DOHH2 (cell line): ENCODE measurements around the gene NR1H2.

Source experiments
- H3F3A ChIP-seq: fragments of 200-600 bp; sonication (generic), shearing (Covaris generic); 2 replicates; pipeline ENCODE4 v1.6.0; 2016; ENCODE audit warnings: antibody characterized with exemption, mild to moderate bottlenecking; ENCODE audit not compliant: control insufficient read depth, insufficient read depth
- H3K27ac ChIP-seq: fragments of 200-600 bp; sonication (generic); 2 replicates; pipeline ENCODE4 v1.5.1; 2014; ENCODE audit warnings: low read depth, mild to moderate bottlenecking, low read length, moderate library complexity
- H3K27me3 ChIP-seq: fragments of 200-600 bp; sonication (generic); 2 replicates; pipeline ENCODE4 v1.6.1; 2014; ENCODE audit warnings: mild to moderate bottlenecking, low read length, mixed read lengths; ENCODE audit not compliant: control insufficient read depth
- H3K36me3 ChIP-seq: fragments of 200-600 bp; sonication (generic); 2 replicates; pipeline ENCODE4 v1.6.1; 2014; ENCODE audit warnings: mild to moderate bottlenecking, low read length, moderate library complexity, mixed read lengths; ENCODE audit not compliant: control insufficient read depth
- H3K4me1 ChIP-seq: fragments of 200-600 bp; sonication (generic); 2 replicates; pipeline ENCODE4 v1.6.1; 2014; ENCODE audit warnings: mild to moderate bottlenecking, low read length, mixed read lengths; ENCODE audit not compliant: control insufficient read depth
- H3K4me2 ChIP-seq: fragments of 200-600 bp; sonication (generic); 2 replicates; pipeline ENCODE4 v1.6.0; 2014; ENCODE audit warnings: mild to moderate bottlenecking, low read length, moderate library complexity
- H3K4me3 ChIP-seq: fragments of 200-600 bp; sonication (generic); 2 replicates; pipeline ENCODE4 v1.5.1; 2014; ENCODE audit warnings: mild to moderate bottlenecking, low read length, mixed read lengths
- H3K79me2 ChIP-seq: fragments of 200-600 bp; sonication (generic); 2 replicates; pipeline ENCODE4 v1.6.1; 2014; ENCODE audit warnings: mild to moderate bottlenecking, low read length, mixed read lengths; ENCODE audit not compliant: control insufficient read depth
- H3K9me2 ChIP-seq: fragments of 200-600 bp; sonication (generic); replicated peaks from 2 replicates; pipeline ENCODE4 v1.6.1; 2014; ENCODE audit warnings: mild to moderate bottlenecking, low read length, mixed read lengths; ENCODE audit not compliant: control insufficient read depth
- H3K9me3 ChIP-seq: fragments of 200-600 bp; sonication (generic); 2 replicates; pipeline ENCODE4 v1.6.1; 2014; ENCODE audit warnings: antibody characterized with exemption, low read length, mixed read lengths; ENCODE audit not compliant: control insufficient read depth, insufficient read depth
- H4K20me1 ChIP-seq: fragments of 200-600 bp; sonication (generic); 2 replicates; pipeline ENCODE4 v1.6.0; 2014; ENCODE audit warnings: low read depth, mild to moderate bottlenecking, antibody characterized with exemption, low read length, moderate library complexity; ENCODE audit not compliant: control insufficient read depth, insufficient read depth
- CTCF ChIP-seq: fragments of 200-600 bp; sonication (generic); IDR thresholded peaks from one replicate; pipeline ENCODE4 v1.5.1; 2014; ENCODE audit warnings: antibody characterized with exemption, mild to moderate bottlenecking, low read depth, low read length; ENCODE audit not compliant: poor library complexity, severe bottlenecking
- EZH2phosphoT487 ChIP-seq: fragments of 200-600 bp; sonication (generic); IDR thresholded peaks from 2 replicates; pipeline ENCODE4 v1.6.1; 2017; ENCODE audit warnings: borderline replicate concordance, mild to moderate bottlenecking, antibody characterized with exemption, low read length, moderate library complexity, mixed read lengths

The NR1H2 gene

GRCh38 chr19:50376166-50377050 lies at the start of gene NR1H2:
NR1H2 (plus strand) TSS chr19:50376457; CDS start chr19:50377606, 1,149 bp downstream.
- Histone ChIP-seq H3K9me2 (no peaks in the 10 kb centered on the region), H3K4me3 (peak within 1 kb of the TSS; percentile 95), H3K9me3 (no peaks in the 10 kb centered on the region), H3K27me3 (no peaks in the 10 kb centered on the region), H3K4me1 (peaks cover 16% of the 10 kb centered on the region), H3F3A (0 out of 2 replicates have a peak, but pooled peaks cover 5% of the 10 kb centered on the region), H4K20me1 (peaks cover 5% of the 10 kb centered on the region; the same call in 1 of the 2 replicates), H3K4me2 (peak within 1 kb of the TSS; percentile 64), H3K36me3 (peaks cover 42% of the 10 kb centered on the region), H3K79me2 (peaks cover 13% of the 10 kb centered on the region), H3K27ac (peak within 1 kb of the TSS; percentile 91)
- TF ChIP-seq CTCF = no peak

GRCh38 chr19:50327013-50327412 lies 49.2 kb upstream of the NR1H2 start:
- peak overlapping the region; percentile 68 for H3K4me3 ChIP-seq
- peaks cover 25% of the 10 kb centered on the region for H3K27me3 ChIP-seq
- TF ChIP-seq CTCF (no peak), EZH2phosphoT487 (no peak)
- H3K79me2 ChIP-seq = peaks cover 7% of the 10 kb centered on the region
- peaks cover 2% of the 10 kb centered on the region; the same call in 1 of the 2 replicates for H3K36me3 ChIP-seq
- peak overlapping the region; percentile 63 for H3K4me2 ChIP-seq
- H3K4me1 ChIP-seq = peaks cover 56% of the 10 kb centered on the region
- peaks cover 19% of the 10 kb centered on the region for H4K20me1 ChIP-seq
- no peak overlapping the region for H3K27ac ChIP-seq
- no peaks in the 10 kb centered on the region for H3K9me2 ChIP-seq
- peaks cover 15% of the 10 kb centered on the region for H3F3A ChIP-seq
- no peaks in the 10 kb centered on the region for H3K9me3 ChIP-seq

- Histone ChIP-seq H3K4me2 (peak overlapping the region; percentile 63), H3K79me2 (peaks cover 13% of the 10 kb centered on the region), H3F3A (peaks cover 16% of the 10 kb centered on the region), H3K9me3 (no peaks in the 10 kb centered on the region), H3K27me3 (peaks cover 25% of the 10 kb centered on the region), H3K36me3 (peaks cover 8% of the 10 kb centered on the region), H3K4me3 (peak overlapping the region; percentile 68), H3K27ac (no peak overlapping the region), H4K20me1 (peaks cover 24% of the 10 kb centered on the region), H3K4me1 (peaks cover 62% of the 10 kb centered on the region), H3K9me2 (no peaks in the 10 kb centered on the region)
- TF ChIP-seq EZH2phosphoT487 (no peak), CTCF (no peak)
These were observed 48.6 kb upstream of the NR1H2 start for GRCh38 chr19:50327461-50328223.
